Caco-2 (cell line): Measurements from ENCODE around the gene PDE7B. TPM values are rescaled to one million over a fixed set of nuclear protein-coding genes. Genes with fewer than 3 reads are reported as not detected.

Experiments used
- BruUV-seq: library from RNA; stranded (reverse); fragments of 400-500 nt; replicated peaks from 2 replicates; lab custom pipeline; 2021; lab: Mats Ljungman, UMichigan
- CTCF ChIA-PET: fragments of 300-600 bp; sonication (Branson Sonifier 250); formaldehyde crosslinking; loops from one replicate; lab custom pipeline; 2022; ENCODE audit warnings: antibody characterized with exemption; lab: Charles Lee
- POLR2A ChIA-PET: fragments of 300-600 bp; sonication (Branson Sonifier 250); formaldehyde crosslinking; loops from one replicate; lab custom pipeline; 2022; ENCODE audit warnings: antibody characterized with exemption; lab: Charles Lee
- DNase-seq, 2 experiments: peaks; one replicate each; pipeline versions ENCODE4 v3.0.0 to v3.0.0-alpha.2; 2020 to 2022
- H3K27me3 ChIP-seq: replicated peaks from 2 replicates; pipeline ENCODE4 v1.6.0; 2011; ENCODE audit warnings: low read length; ENCODE audit not compliant: control insufficient read depth, insufficient read depth
- H3K36me3 ChIP-seq: 2 replicates; pipeline ENCODE4 v1.5.1; 2011; ENCODE audit warnings: low read length; ENCODE audit not compliant: control insufficient read depth, insufficient read depth
- H3K4me1 ChIP-seq: fragments of 250-450 bp; sonication (Bioruptor Pico); 2 replicates; pipeline ENCODE4 v1.5.1; 2020; ENCODE audit warnings: mild to moderate bottlenecking
- H3K4me3 ChIP-seq: 2 replicates; pipeline ENCODE4 v1.5.1; 2011; ENCODE audit warnings: low read depth, mild to moderate bottlenecking, control low read depth, low read length
- H3K9me3 ChIP-seq: fragments of 250-450 bp; sonication (Bioruptor Pico); 2 replicates; pipeline ENCODE4 v1.5.1; 2020; ENCODE audit warnings: mild to moderate bottlenecking, moderate library complexity
- H3K27ac Mint-ChIP-seq: one replicate; pipeline ENCODE4 v1.8.0; 2022; ENCODE audit warnings: mixed read lengths; ENCODE audit not compliant: unreplicated experiment
- H3K27me3 Mint-ChIP-seq: one replicate; pipeline ENCODE4 v1.8.0; 2022; ENCODE audit warnings: mixed read lengths; ENCODE audit not compliant: insufficient read depth, unreplicated experiment
- H3K36me3 Mint-ChIP-seq: one replicate; pipeline ENCODE4 v1.8.0; 2022; ENCODE audit warnings: mild to moderate bottlenecking, mixed read lengths; ENCODE audit not compliant: insufficient read depth, unreplicated experiment
- H3K4me1 Mint-ChIP-seq: one replicate; pipeline ENCODE4 v1.8.0; 2022; ENCODE audit warnings: low read depth, mixed read lengths; ENCODE audit not compliant: unreplicated experiment
- H3K4me3 Mint-ChIP-seq: one replicate; pipeline ENCODE4 v1.8.0; 2022; ENCODE audit warnings: mild to moderate bottlenecking, moderate library complexity, mixed read lengths; ENCODE audit not compliant: unreplicated experiment
- H3K9me3 Mint-ChIP-seq: one replicate; pipeline ENCODE4 v1.8.0; 2022; ENCODE audit warnings: mixed read lengths; ENCODE audit not compliant: unreplicated experiment
- intact Hi-C: fragments of 100-400 bp; cut with micrococcal nuclease; formaldehyde crosslinking; loops from one replicate; pipeline ENCODE4 v1.10.0; 2022; ENCODE audit not compliant: unreplicated experiment
- total RNA-seq: library from RNA; stranded (reverse); gene quantifications from 2 replicates; pipeline ENCODE4 v1.2.3, GENCODE V29; 2022
- TF ChIP-seq, protein P1 (sequence below), 2 experiments: fragments of 200-600 bp in 1 of 2; IDR thresholded peaks; 1 replicate in 1 of 2; 2 replicates in 1 of 2; pipeline versions ENCODE4 v1.5.1 to v1.8.0; 2011 to 2022; ENCODE audit warnings: antibody characterized with exemption in 1 of 2, control low read depth in 1 of 2, inconsistent platforms in 1 of 2, low read depth in 1 of 2, low read length in 1 of 2, mild to moderate bottlenecking in 1 of 2, moderate library complexity in 1 of 2; ENCODE audit not compliant: insufficient read depth in 1 of 2, severe bottlenecking in 1 of 2, unreplicated experiment in 1 of 2

The PDE7B gene
- total RNA-seq, 1 experiment from 2014 or later = not detected

DNA sequence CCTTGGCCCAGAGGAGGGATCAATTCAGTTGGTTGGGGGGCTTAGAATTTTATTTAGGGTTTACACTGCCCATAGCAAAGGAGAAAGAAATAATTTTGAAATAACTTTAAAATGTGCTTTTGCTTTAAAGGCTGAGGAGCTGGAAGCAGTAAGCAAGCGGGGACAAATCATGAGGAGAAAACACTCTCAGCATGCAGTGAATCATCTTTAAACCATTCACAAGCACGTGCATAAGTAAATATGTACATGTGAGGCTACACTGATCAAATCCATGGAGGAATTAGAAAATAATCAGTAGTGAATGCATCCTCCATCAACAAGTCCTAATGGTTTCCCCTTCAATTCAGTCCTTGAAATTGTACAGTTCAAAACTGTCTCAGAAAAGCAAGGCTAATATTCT is 217.6 kb downstream of the PDE7B start:
- no peaks in the 10 kb centered on the region for H3K9me3 ChIP-seq
- Mint-ChIP-seq H3K27ac (no peak overlapping the region), H3K4me1 (peaks cover 14% of the 10 kb centered on the region), H3K36me3 (no peaks in the 10 kb centered on the region), H3K4me3 (no peak overlapping the region), H3K9me3 (no peaks in the 10 kb centered on the region), H3K27me3 (no peaks in the 10 kb centered on the region)
- POLR2A ChIA-PET = no interaction called here
- DNase-seq = no peak
- H3K27me3 ChIP-seq = no peaks in the 10 kb centered on the region
- CTCF ChIA-PET = no interaction called here
- H3K4me1 ChIP-seq = no peaks in the 10 kb centered on the region
- intact Hi-C loops = no loop called here
- TF ChIP-seq, protein P1, sequence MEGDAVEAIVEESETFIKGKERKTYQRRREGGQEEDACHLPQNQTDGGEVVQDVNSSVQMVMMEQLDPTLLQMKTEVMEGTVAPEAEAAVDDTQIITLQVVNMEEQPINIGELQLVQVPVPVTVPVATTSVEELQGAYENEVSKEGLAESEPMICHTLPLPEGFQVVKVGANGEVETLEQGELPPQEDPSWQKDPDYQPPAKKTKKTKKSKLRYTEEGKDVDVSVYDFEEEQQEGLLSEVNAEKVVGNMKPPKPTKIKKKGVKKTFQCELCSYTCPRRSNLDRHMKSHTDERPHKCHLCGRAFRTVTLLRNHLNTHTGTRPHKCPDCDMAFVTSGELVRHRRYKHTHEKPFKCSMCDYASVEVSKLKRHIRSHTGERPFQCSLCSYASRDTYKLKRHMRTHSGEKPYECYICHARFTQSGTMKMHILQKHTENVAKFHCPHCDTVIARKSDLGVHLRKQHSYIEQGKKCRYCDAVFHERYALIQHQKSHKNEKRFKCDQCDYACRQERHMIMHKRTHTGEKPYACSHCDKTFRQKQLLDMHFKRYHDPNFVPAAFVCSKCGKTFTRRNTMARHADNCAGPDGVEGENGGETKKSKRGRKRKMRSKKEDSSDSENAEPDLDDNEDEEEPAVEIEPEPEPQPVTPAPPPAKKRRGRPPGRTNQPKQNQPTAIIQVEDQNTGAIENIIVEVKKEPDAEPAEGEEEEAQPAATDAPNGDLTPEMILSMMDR (IDR thresholded peaks at IDR 0.05; ENCODE audit: insufficient read depth in 1 of 2, low read depth in 1 of 2, low read length in 1 of 2, severe bottlenecking in 1 of 2, unreplicated experiment in 1 of 2) = no peak
- no peaks in the 10 kb centered on the region for H3K36me3 ChIP-seq
- no TSS peak for BruUV-seq
- H3K4me3 ChIP-seq = no peak overlapping the region

DNA sequence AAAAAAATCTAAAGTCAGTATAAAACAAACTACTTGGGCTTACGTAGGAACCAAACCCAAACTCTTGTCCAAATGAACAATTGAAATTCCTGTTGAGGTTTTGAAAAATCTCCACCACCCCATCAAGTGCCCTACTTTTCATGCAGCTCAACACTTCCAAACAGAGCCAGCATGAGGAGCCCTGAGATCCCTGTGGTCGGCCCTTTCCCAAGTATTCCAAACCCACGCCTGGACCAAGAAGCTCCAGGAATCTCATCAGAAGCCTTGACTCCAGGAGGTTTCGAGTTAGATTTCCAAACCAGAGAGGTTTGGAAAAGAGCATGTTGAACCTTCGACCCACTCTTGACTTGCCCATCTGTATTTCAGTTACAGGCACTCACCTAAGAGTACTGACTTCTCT is 219.3 kb downstream of the PDE7B start:
- BruUV-seq = no TSS peak
- Mint-ChIP-seq H3K4me1 (peaks cover 14% of the 10 kb centered on the region), H3K9me3 (no peaks in the 10 kb centered on the region), H3K36me3 (no peaks in the 10 kb centered on the region), H3K27me3 (no peaks in the 10 kb centered on the region), H3K4me3 (no peak overlapping the region), H3K27ac (no peak overlapping the region)
- CTCF ChIA-PET = no interaction called here
- Histone ChIP-seq H3K27me3 (no peaks in the 10 kb centered on the region), H3K4me3 (no peak overlapping the region), H3K36me3 (no peaks in the 10 kb centered on the region), H3K9me3 (no peaks in the 10 kb centered on the region), H3K4me1 (no peaks in the 10 kb centered on the region)
- TF ChIP-seq, protein P1 (IDR thresholded peaks at IDR 0.05; ENCODE audit: insufficient read depth in 1 of 2, low read depth in 1 of 2, low read length in 1 of 2, severe bottlenecking in 1 of 2, unreplicated experiment in 1 of 2) = no peak
- intact Hi-C loops = no loop called here
- POLR2A ChIA-PET = no interaction called here
- no peak for DNase-seq

GRCh38 chr6:136072691-136073090 is 221.2 kb downstream of the PDE7B start:
- no peak overlapping the region for H3K4me3 Mint-ChIP-seq
- H3K4me1 Mint-ChIP-seq = peaks cover 14% of the 10 kb centered on the region
- BruUV-seq = no TSS peak
- CTCF ChIA-PET = interaction anchor here (0.5 kb wide), 1 partner anchor 1976 kb away, joined by 7 read pairs; no protein-coding TSS in a partner anchor
- no peaks in the 10 kb centered on the region for H3K36me3 Mint-ChIP-seq
- TF ChIP-seq, protein P1 (IDR thresholded peaks at IDR 0.05; ENCODE audit: insufficient read depth in 1 of 2, low read depth in 1 of 2, low read length in 1 of 2, severe bottlenecking in 1 of 2, unreplicated experiment in 1 of 2) = no peak
- H3K27me3 Mint-ChIP-seq = no peaks in the 10 kb centered on the region
- POLR2A ChIA-PET = no interaction called here
- Histone ChIP-seq H3K4me3 (no peak overlapping the region), H3K27me3 (no peaks in the 10 kb centered on the region), H3K9me3 (no peaks in the 10 kb centered on the region), H3K36me3 (no peaks in the 10 kb centered on the region), H3K4me1 (no peaks in the 10 kb centered on the region)
- intact Hi-C loops = no loop called here
- no peak for DNase-seq
- H3K9me3 Mint-ChIP-seq = no peaks in the 10 kb centered on the region
- no peak overlapping the region for H3K27ac Mint-ChIP-seq
